K562 (cell line): ENCODE measurements around the gene EPM2A. TPM values are rescaled to one million over a fixed set of nuclear protein-coding genes. Genes with fewer than 3 reads are reported as not detected.

ENCODE experiments used
- ATAC-seq: fragments of 200-7000 bp; cut with Tn5 transposase; 3 replicates; pipeline ENCODE4 v1.9.1; 2020; ENCODE audit warnings: moderate library complexity
- BruUV-seq: library from RNA; stranded (reverse); fragments of 400-500 nt; replicated peaks from 2 replicates; lab custom pipeline; 2021; lab: Mats Ljungman, UMichigan
- CTCF ChIA-PET: fragments of 300-600 bp; formaldehyde crosslinking; extraction: SDS; loops from one replicate; lab custom pipeline; 2021; ENCODE audit warnings: low intra/inter-chr PET ratio; lab: Yijun Ruan, JAX
- POLR2A ChIA-PET: fragments of 300-600, 350-650 bp; sonication (Branson Sonifier 250); formaldehyde crosslinking; extraction: SDS; loops from one replicate; lab custom pipeline; 2021; ENCODE audit warnings: antibody characterized with exemption, inconsistent platforms; lab: Yijun Ruan, JAX
- DNase-seq, 4 experiments: peaks; one replicate each; pipeline versions ENCODE4 v3.0.0 to v3.0.0-alpha.2; 2011 to 2018; ENCODE audit warnings: low spot score in 3 of 4, mixed read lengths in 3 of 4; ENCODE audit errors: extremely low read depth in 1 of 4
- FAIRE-seq: peaks from 2 replicates; lab custom pipeline; 2011; peaks lifted over from hg19 to GRCh38; lab: Jason Lieb, UNC
- H2AFZ ChIP-seq: 2 replicates; pipeline ENCODE4 v1.6.0; 2011; ENCODE audit warnings: low read depth, low read length, control low read depth, inconsistent platforms
- H3K27ac ChIP-seq: fragments of 200-600 bp; 3 replicates; pipeline ENCODE4 v1.8.0; 2011; ENCODE audit warnings: low read depth, mild to moderate bottlenecking, control low read depth, inconsistent platforms, low read length, moderate library complexity, mixed read lengths; ENCODE audit errors: extremely low read depth
- H3K27me3 ChIP-seq, 2 experiments: fragments of 300-600 bp in 1 of 2; 2 replicates in 1 of 2; 3 replicates in 1 of 2; pipeline versions ENCODE4 v1.6.0 to v1.8.0; 2011; ENCODE audit warnings: inconsistent platforms in 2 of 2, low read length in 2 of 2, mild to moderate bottlenecking in 1 of 2, mixed read lengths in 1 of 2, moderate library complexity in 1 of 2; ENCODE audit not compliant: control insufficient read depth in 2 of 2, insufficient read depth in 2 of 2
- H3K36me3 ChIP-seq: fragments of 300-600 bp; 3 replicates; pipeline ENCODE4 v1.8.0; 2011; ENCODE audit warnings: mild to moderate bottlenecking, low read length, inconsistent platforms; ENCODE audit not compliant: control insufficient read depth, insufficient read depth
- H3K4me1 ChIP-seq, 2 experiments: fragments of 200-600 bp in 1 of 2; replicated peaks in 1 of 2; 2 replicates in 1 of 2; 3 replicates in 1 of 2; pipeline versions ENCODE4 v1.5.1 to v1.8.0; 2011; ENCODE audit warnings: inconsistent platforms in 2 of 2, low read length in 2 of 2, mild to moderate bottlenecking in 1 of 2, mixed read lengths in 1 of 2, moderate library complexity in 1 of 2; ENCODE audit not compliant: control insufficient read depth in 2 of 2, insufficient read depth in 2 of 2
- H3K4me2 ChIP-seq: 2 replicates; pipeline ENCODE4 v1.6.1; 2011; ENCODE audit warnings: low read length, control low read depth, inconsistent platforms, mixed read lengths; ENCODE audit not compliant: insufficient read depth
- H3K4me3 ChIP-seq: fragments of 200-600 bp; sonication (generic), shearing (Covaris generic); 2 replicates; pipeline ENCODE4 v1.5.1; 2016; ENCODE audit warnings: control low read depth, inconsistent platforms
- H3K79me2 ChIP-seq: fragments of 200-600 bp; 3 replicates; pipeline ENCODE4 v1.8.0; 2011; ENCODE audit warnings: low read length, inconsistent platforms; ENCODE audit not compliant: control insufficient read depth, insufficient read depth
- H3K9ac ChIP-seq, 2 experiments: 2 replicates each; pipeline versions ENCODE4 v1.6.0 to v1.6.1; 2011; ENCODE audit warnings: low read depth in 2 of 2, low read length in 2 of 2, control low read depth in 1 of 2, inconsistent platforms in 1 of 2, mild to moderate bottlenecking in 1 of 2, mixed read lengths in 1 of 2; ENCODE audit not compliant: insufficient read depth in 1 of 2
- H3K9me1 ChIP-seq: one replicate; pipeline ENCODE4 v1.6.0; 2011; ENCODE audit warnings: inconsistent platforms, mild to moderate bottlenecking, low read length, moderate library complexity; ENCODE audit not compliant: control insufficient read depth, insufficient read depth
- H3K9me3 ChIP-seq: replicated peaks from 2 replicates; pipeline ENCODE4 v1.5.1; 2011; ENCODE audit warnings: low read depth, low read length, inconsistent platforms; ENCODE audit not compliant: control insufficient read depth, insufficient read depth
- H4K20me1 ChIP-seq: replicated peaks from 2 replicates; pipeline ENCODE4 v1.6.1; 2011; ENCODE audit warnings: low read length, inconsistent platforms, mixed read lengths; ENCODE audit not compliant: control insufficient read depth, insufficient read depth
- ZNF561 ChIP-seq: fragments of 450-650 bp; formaldehyde crosslinking; conservative IDR thresholded peaks from 2 replicates; pipeline ENCODE4 v1.4.0; 2020; ENCODE audit warnings: mild to moderate bottlenecking, moderate library complexity
- WGBS: fragments of 100-300 bp; shearing (Covaris generic); methylation state at CpG from one replicate; pipeline ENCODE4 v1.1.6; 2016; ENCODE audit warnings: low coverage, mixed read lengths; ENCODE audit not compliant: insufficient coverage; ENCODE audit errors: missing lambda C conversion rate; 5-methylcytosine and 5-hydroxymethylcytosine counted together
- in situ Hi-C: fragments of 300-500 bp; cut with MboI; formaldehyde crosslinking; loops from 4 replicates; pipeline ENCODE4 v1.15.0; 2018; ENCODE audit warnings: inconsistent platforms, mixed read lengths
- intact Hi-C: fragments of 100-400 bp; cut with micrococcal nuclease; formaldehyde crosslinking; loops from 2 replicates; pipeline ENCODE4 v1.14.2; 2022
- polyA plus RNA-seq, 8 experiments: library from polyadenylated mRNA; depleted of rRNA in 4 of 8; stranded (reverse) in 5 of 8; unstranded in 3 of 8; fragments of >200 nt; fragmentation: Nextera tagmentation in 2 of 8; fragmentation: Illumina TruSeq in 1 of 8; extraction: Ambion mirVana in 2 of 8; extraction: Trizol in 1 of 8; gene quantifications; 2 replicates each; pipeline versions ENCODE4 v1.2.1 to v1.2.3, GENCODE V29; 2011 to 2014; ENCODE audit warnings: inconsistent platforms in 1 of 8, missing spikeins in 1 of 8
- total RNA-seq, 7 experiments: library from RNA; depleted of rRNA in 6 of 7; stranded (reverse); fragments of >200 nt in 6 of 7; fragmentation: Illumina TruSeq in 2 of 7; extraction: Trizol in 2 of 7; gene quantifications; 2 replicates each; pipeline versions ENCODE4 v1.2.1 to v1.2.3, GENCODE V29; 2011 to 2021; ENCODE audit warnings: low replicate concordance in 1 of 7
- TF ChIP-seq, protein P1 (sequence below): fragments of 250-450 bp; sonication (Bioruptor Pico); IDR thresholded peaks from 2 replicates; pipeline ENCODE4 v1.8.0; 2021; ENCODE audit warnings: mild to moderate bottlenecking, moderate library complexity
- TF ChIP-seq, protein P2 (sequence below): fragments of 250-450 bp; sonication (Bioruptor Pico); IDR thresholded peaks from 2 replicates; pipeline ENCODE4 v1.4.0; 2020; ENCODE audit warnings: mild to moderate bottlenecking, moderate library complexity, borderline replicate concordance
- TF ChIP-seq, protein P3 (sequence below): sonication (generic); formaldehyde crosslinking; IDR thresholded peaks from 2 replicates; pipeline ENCODE4 v1.8.0; 2022; ENCODE audit warnings: missing genetic modification reagents, mild to moderate bottlenecking, borderline replicate concordance
- TF ChIP-seq, protein P4 (sequence below): sonication (generic); IDR thresholded peaks from 2 replicates; pipeline ENCODE4 v1.6.1; 2016

Gene EPM2A
- total and polyA plus RNA-seq, 9 of the 15 experiments (the other 6 are each of a cell fraction or from before 2014, with no cell fraction given) = 0.35 to 5.3 (median 2.5) TPM

DNA sequence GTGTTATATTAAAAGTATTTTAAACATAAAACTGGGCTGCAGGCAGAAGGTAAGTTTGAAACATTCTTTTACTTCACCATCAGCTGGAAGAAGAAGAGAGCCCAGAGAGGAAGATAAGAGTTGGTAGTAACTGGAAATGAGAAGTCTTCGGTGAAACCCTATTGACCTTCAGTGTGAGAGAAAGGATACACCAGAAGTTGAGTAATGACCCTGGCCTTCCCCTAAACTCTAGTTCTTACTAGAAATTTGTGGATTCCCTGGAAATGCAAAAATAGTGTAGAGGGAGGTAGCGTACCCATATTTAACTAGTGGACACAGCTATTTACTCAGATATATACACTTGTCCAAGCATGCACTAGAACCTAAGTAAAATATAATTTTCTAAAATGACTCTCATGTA, 8.0 kb upstream of the EPM2A start:
- Histone ChIP-seq H3K9me3 (no peaks in the 10 kb centered on the region), H2AFZ (no peak overlapping the region), H3K36me3 (no peaks in the 10 kb centered on the region), H3K4me3 (no peak overlapping the region)
- no peak for TF ChIP-seq ZNF561
- TF ChIP-seq, protein P1, sequence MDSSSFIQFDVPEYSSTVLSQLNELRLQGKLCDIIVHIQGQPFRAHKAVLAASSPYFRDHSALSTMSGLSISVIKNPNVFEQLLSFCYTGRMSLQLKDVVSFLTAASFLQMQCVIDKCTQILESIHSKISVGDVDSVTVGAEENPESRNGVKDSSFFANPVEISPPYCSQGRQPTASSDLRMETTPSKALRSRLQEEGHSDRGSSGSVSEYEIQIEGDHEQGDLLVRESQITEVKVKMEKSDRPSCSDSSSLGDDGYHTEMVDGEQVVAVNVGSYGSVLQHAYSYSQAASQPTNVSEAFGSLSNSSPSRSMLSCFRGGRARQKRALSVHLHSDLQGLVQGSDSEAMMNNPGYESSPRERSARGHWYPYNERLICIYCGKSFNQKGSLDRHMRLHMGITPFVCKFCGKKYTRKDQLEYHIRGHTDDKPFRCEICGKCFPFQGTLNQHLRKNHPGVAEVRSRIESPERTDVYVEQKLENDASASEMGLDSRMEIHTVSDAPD (CRISPR knock-in tag) = no peak
- TF ChIP-seq, protein P2, sequence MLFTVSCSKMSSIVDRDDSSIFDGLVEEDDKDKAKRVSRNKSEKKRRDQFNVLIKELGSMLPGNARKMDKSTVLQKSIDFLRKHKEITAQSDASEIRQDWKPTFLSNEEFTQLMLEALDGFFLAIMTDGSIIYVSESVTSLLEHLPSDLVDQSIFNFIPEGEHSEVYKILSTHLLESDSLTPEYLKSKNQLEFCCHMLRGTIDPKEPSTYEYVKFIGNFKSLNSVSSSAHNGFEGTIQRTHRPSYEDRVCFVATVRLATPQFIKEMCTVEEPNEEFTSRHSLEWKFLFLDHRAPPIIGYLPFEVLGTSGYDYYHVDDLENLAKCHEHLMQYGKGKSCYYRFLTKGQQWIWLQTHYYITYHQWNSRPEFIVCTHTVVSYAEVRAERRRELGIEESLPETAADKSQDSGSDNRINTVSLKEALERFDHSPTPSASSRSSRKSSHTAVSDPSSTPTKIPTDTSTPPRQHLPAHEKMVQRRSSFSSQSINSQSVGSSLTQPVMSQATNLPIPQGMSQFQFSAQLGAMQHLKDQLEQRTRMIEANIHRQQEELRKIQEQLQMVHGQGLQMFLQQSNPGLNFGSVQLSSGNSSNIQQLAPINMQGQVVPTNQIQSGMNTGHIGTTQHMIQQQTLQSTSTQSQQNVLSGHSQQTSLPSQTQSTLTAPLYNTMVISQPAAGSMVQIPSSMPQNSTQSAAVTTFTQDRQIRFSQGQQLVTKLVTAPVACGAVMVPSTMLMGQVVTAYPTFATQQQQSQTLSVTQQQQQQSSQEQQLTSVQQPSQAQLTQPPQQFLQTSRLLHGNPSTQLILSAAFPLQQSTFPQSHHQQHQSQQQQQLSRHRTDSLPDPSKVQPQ = no peak
- TF ChIP-seq, protein P3, sequence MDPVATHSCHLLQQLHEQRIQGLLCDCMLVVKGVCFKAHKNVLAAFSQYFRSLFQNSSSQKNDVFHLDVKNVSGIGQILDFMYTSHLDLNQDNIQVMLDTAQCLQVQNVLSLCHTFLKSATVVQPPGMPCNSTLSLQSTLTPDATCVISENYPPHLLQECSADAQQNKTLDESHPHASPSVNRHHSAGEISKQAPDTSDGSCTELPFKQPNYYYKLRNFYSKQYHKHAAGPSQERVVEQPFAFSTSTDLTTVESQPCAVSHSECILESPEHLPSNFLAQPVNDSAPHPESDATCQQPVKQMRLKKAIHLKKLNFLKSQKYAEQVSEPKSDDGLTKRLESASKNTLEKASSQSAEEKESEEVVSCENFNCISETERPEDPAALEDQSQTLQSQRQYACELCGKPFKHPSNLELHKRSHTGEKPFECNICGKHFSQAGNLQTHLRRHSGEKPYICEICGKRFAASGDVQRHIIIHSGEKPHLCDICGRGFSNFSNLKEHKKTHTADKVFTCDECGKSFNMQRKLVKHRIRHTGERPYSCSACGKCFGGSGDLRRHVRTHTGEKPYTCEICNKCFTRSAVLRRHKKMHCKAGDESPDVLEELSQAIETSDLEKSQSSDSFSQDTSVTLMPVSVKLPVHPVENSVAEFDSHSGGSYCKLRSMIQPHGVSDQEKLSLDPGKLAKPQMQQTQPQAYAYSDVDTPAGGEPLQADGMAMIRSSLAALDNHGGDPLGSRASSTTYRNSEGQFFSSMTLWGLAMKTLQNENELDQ (CRISPR knock-in tag) = no peak
- TF ChIP-seq, protein P4, sequence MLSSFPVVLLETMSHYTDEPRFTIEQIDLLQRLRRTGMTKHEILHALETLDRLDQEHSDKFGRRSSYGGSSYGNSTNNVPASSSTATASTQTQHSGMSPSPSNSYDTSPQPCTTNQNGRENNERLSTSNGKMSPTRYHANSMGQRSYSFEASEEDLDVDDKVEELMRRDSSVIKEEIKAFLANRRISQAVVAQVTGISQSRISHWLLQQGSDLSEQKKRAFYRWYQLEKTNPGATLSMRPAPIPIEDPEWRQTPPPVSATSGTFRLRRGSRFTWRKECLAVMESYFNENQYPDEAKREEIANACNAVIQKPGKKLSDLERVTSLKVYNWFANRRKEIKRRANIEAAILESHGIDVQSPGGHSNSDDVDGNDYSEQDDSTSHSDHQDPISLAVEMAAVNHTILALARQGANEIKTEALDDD = 0 out of 2 replicates have a peak, but pooled peaks have one; percentile 29
- TF ChIP-seq, all 486 proteins: peak for 1
- 27% methylated on average over 2 of the region's 2 CpGs for WGBS
- Histone ChIP-seq H3K9ac (no peak overlapping the region), H3K4me2 (no peak overlapping the region), H3K27ac (no peak overlapping the region), H3K9me1 (no peaks in the 10 kb centered on the region), H3K4me1 (no peaks in the 10 kb centered on the region), H3K27me3 (no peaks in the 10 kb centered on the region), H4K20me1 (no peaks in the 10 kb centered on the region), H3K79me2 (no peaks in the 10 kb centered on the region)
- no peak for DNase-seq
- no peak for FAIRE-seq
- BruUV-seq = no TSS peak
- in situ Hi-C loops (no loop called here), intact Hi-C loops (no loop called here)
- ChIA-PET CTCF (no interaction called here), POLR2A (interaction anchor here (1.2 to 2.2 kb wide), 2 partner anchors 8 to 72 kb away, joined by 5 to 8 read pairs; partner anchors contain the start of genes EPM2A and FBXO30)
- ATAC-seq = no peak
